ENCODE results near the gene ZSCAN23.
"Not testable (repeated sequence)": the region's sequence is repeated elsewhere in the genome, so short reads cannot be mapped to it uniquely, and the experiment has no call there.

ZSCAN23 gene

GRCh38 chr6:28443112-28443773 is at the start of gene ZSCAN23:
TSS of gene ZSCAN23 (minus strand) at chr6:28443491. CDS start at chr6:28436266, 7,225 bp downstream.
- peak; percentile 74 to 76 for DNase-seq (ENCODE audit: low read depth in 2 of 2)

GRCh38 chr6:28491984-28492317 is 48.7 kb upstream of the ZSCAN23 start:
- no peak for DNase-seq (ENCODE audit: low read depth in 2 of 2)

GRCh38 chr6:28490205-28490890 is 47.1 kb upstream of the ZSCAN23 start:
- no peak for DNase-seq (ENCODE audit: low read depth in 2 of 2)

GRCh38 chr6:28489366-28490204 is 46.3 kb upstream of the ZSCAN23 start:
- DNase-seq (ENCODE audit: low read depth in 2 of 2) = peak; percentile 28 to 41

GRCh38 chr6:28488916-28489365 is 45.6 kb upstream of the ZSCAN23 start:
- DNase-seq (ENCODE audit: low read depth in 2 of 2) = peak in 1 of 2 donors; percentile 45

- DNase-seq (ENCODE audit: low read depth in 2 of 2) = no peak
Measured at GRCh38 chr6:28486988-28487742, 43.9 kb upstream of the ZSCAN23 start.

- no peak for DNase-seq (ENCODE audit: low read depth in 2 of 2)
Measured at GRCh38 chr6:28486533-28486932, 43.2 kb upstream of the ZSCAN23 start.

GRCh38 chr6:28485482-28485881 is 42.2 kb upstream of the ZSCAN23 start:
- no peak for DNase-seq (ENCODE audit: low read depth in 2 of 2)

GRCh38 chr6:28480253-28480932 is 37.1 kb upstream of the ZSCAN23 start:
- DNase-seq (ENCODE audit: low read depth in 2 of 2) = no peak

GRCh38 chr6:28478518-28478917 is 35.2 kb upstream of the ZSCAN23 start:
- DNase-seq (ENCODE audit: low read depth in 2 of 2) = no peak

GRCh38 chr6:28474441-28475219 is 31.3 kb upstream of the ZSCAN23 start:
- no peak for DNase-seq (ENCODE audit: low read depth in 2 of 2)

- not testable (repeated sequence) for DNase-seq (ENCODE audit: low read depth in 2 of 2)
Measured at GRCh38 chr6:28469153-28469745, 26.0 kb upstream of the ZSCAN23 start.

GRCh38 chr6:28468056-28468455 is 24.8 kb upstream of the ZSCAN23 start:
- DNase-seq (ENCODE audit: low read depth in 2 of 2) = no peak

- no peak for DNase-seq (ENCODE audit: low read depth in 2 of 2)
Measured at GRCh38 chr6:28462401-28462800, 19.1 kb upstream of the ZSCAN23 start.

GRCh38 chr6:28458568-28458967 is 15.3 kb upstream of the ZSCAN23 start:
- DNase-seq (ENCODE audit: low read depth in 2 of 2) = no peak

GRCh38 chr6:28449056-28449455 is 5.8 kb upstream of the ZSCAN23 start:
- no peak for DNase-seq (ENCODE audit: low read depth in 2 of 2)

- DNase-seq (ENCODE audit: low read depth in 2 of 2) = not testable (repeated sequence)
Measured at GRCh38 chr6:28447512-28447906, 4.2 kb upstream of the ZSCAN23 start.

GRCh38 chr6:28446818-28447511 is 3.7 kb upstream of the ZSCAN23 start:
- no peak for DNase-seq (ENCODE audit: low read depth in 2 of 2)

- DNase-seq (ENCODE audit: low read depth in 2 of 2) = not testable (repeated sequence)
Measured at GRCh38 chr6:28444759-28445158, 1.5 kb upstream of the ZSCAN23 start.
